HFFc6 (cell line): ENCODE data around the gene IFT81. TPM values are rescaled to one million over a fixed set of nuclear protein-coding genes. Genes with fewer than 3 reads are reported as not detected.
"Not testable (repeated sequence)": the region's sequence is repeated elsewhere in the genome, so short reads cannot be mapped to it uniquely, and the experiment has no call there.

Source experiments
- DNase-seq: peaks from one replicate; pipeline ENCODE4 v3.0.0-alpha.2; 2018
- H3K27ac Mint-ChIP-seq: 2 replicates; pipeline ENCODE4 v1.8.0; 2020; ENCODE audit warnings: mild to moderate bottlenecking, mixed read lengths
- H3K27me3 Mint-ChIP-seq: 2 replicates; pipeline ENCODE4 v1.8.0; 2021; ENCODE audit warnings: mild to moderate bottlenecking, moderate library complexity, mixed read lengths; ENCODE audit not compliant: insufficient read depth
- H3K36me3 Mint-ChIP-seq: 2 replicates; pipeline ENCODE4 v1.8.0; 2021; ENCODE audit warnings: low read depth, mixed read lengths
- H3K4me1 Mint-ChIP-seq: 2 replicates; pipeline ENCODE4 v1.8.0; 2020; ENCODE audit warnings: low read depth, mixed read lengths
- H3K4me3 Mint-ChIP-seq: 2 replicates; pipeline ENCODE4 v1.8.0; 2020; ENCODE audit warnings: mild to moderate bottlenecking, moderate library complexity, mixed read lengths
- H3K9me3 Mint-ChIP-seq: 2 replicates; pipeline ENCODE4 v1.8.0; 2020; ENCODE audit warnings: mild to moderate bottlenecking, mixed read lengths
- total RNA-seq, 6 experiments: library from RNA; stranded (reverse); fragmentation: NEBNext Ultra II Directional; extraction: Animal tissue kit (Norgen Biotek cat#: 25700); gene quantifications; 2 replicates in 1 of 6; 3 replicates in 5 of 6; pipeline ENCODE4 v1.2.3, GENCODE V29; 2021
- TF ChIP-seq, protein P1 (sequence below): fragments of 200-600 bp; sonication (generic); IDR thresholded peaks from 2 replicates; pipeline ENCODE4 v1.5.0; 2021; ENCODE audit warnings: antibody characterized with exemption, mild to moderate bottlenecking

Gene IFT81
- total RNA-seq, 6 experiments from 2014 or later, result 9.4 to 14.4 (median 12.8) TPM

- H3K4me3 Mint-ChIP-seq, result no peak overlapping the region
- no peaks in the 10 kb centered on the region for H3K27me3 Mint-ChIP-seq
- no peak overlapping the region for H3K27ac Mint-ChIP-seq
- no peak for DNase-seq
- TF ChIP-seq, protein P1, sequence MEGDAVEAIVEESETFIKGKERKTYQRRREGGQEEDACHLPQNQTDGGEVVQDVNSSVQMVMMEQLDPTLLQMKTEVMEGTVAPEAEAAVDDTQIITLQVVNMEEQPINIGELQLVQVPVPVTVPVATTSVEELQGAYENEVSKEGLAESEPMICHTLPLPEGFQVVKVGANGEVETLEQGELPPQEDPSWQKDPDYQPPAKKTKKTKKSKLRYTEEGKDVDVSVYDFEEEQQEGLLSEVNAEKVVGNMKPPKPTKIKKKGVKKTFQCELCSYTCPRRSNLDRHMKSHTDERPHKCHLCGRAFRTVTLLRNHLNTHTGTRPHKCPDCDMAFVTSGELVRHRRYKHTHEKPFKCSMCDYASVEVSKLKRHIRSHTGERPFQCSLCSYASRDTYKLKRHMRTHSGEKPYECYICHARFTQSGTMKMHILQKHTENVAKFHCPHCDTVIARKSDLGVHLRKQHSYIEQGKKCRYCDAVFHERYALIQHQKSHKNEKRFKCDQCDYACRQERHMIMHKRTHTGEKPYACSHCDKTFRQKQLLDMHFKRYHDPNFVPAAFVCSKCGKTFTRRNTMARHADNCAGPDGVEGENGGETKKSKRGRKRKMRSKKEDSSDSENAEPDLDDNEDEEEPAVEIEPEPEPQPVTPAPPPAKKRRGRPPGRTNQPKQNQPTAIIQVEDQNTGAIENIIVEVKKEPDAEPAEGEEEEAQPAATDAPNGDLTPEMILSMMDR, result no peak
- no peaks in the 10 kb centered on the region for H3K9me3 Mint-ChIP-seq
- peaks cover 18% of the 10 kb centered on the region for H3K36me3 Mint-ChIP-seq
- peaks cover 13% of the 10 kb centered on the region for H3K4me1 Mint-ChIP-seq
Measured at GRCh38 chr12:110205931-110206330, 81.8 kb downstream of the IFT81 start.

GRCh38 chr12:110211639-110212536 is 87.7 kb downstream of the IFT81 start:
- H3K4me1 Mint-ChIP-seq, result peaks cover 49% of the 10 kb centered on the region
- H3K36me3 Mint-ChIP-seq, result peaks cover 16% of the 10 kb centered on the region
- peak overlapping the region; percentile 89 for H3K27ac Mint-ChIP-seq
- H3K27me3 Mint-ChIP-seq, result not testable (repeated sequence)
- H3K4me3 Mint-ChIP-seq, result peak overlapping the region; percentile 22; the same call in 1 of the 2 replicates
- peaks cover 12% of the 10 kb centered on the region for H3K9me3 Mint-ChIP-seq
- DNase-seq, result peak; percentile 87

GRCh38 chr12:110217996-110218674 is 94.0 kb downstream of the IFT81 start:
- Mint-ChIP-seq H3K4me3 (peak overlapping the region; percentile 3; the same call in 1 of the 2 replicates), H3K27me3 (no peaks in the 10 kb centered on the region), H3K4me1 (peaks cover 52% of the 10 kb centered on the region), H3K27ac (peak overlapping the region; percentile 50), H3K9me3 (peaks cover 6% of the 10 kb centered on the region), H3K36me3 (peaks cover 16% of the 10 kb centered on the region)
- TF ChIP-seq, protein P1, result no peak
- peak; percentile 33 for DNase-seq

GRCh38 chr12:110222027-110222426 is 97.9 kb downstream of the IFT81 start:
- no peak for DNase-seq
- no peaks in the 10 kb centered on the region for H3K9me3 Mint-ChIP-seq
- H3K4me1 Mint-ChIP-seq, result peaks cover 45% of the 10 kb centered on the region
- peaks cover 9% of the 10 kb centered on the region; the same call in 1 of the 2 replicates for H3K36me3 Mint-ChIP-seq
- no peaks in the 10 kb centered on the region for H3K27me3 Mint-ChIP-seq
- 0 out of 2 replicates have a peak overlapping the region, but pooled peaks have one; percentile 26 for H3K27ac Mint-ChIP-seq
- TF ChIP-seq, protein P1, result no peak
- no peak overlapping the region for H3K4me3 Mint-ChIP-seq

GRCh38 chr12:110222433-110222832 is 98.3 kb downstream of the IFT81 start:
- 0 out of 2 replicates have a peak, but pooled peaks cover 2% of the 10 kb centered on the region for H3K27me3 Mint-ChIP-seq
- H3K4me3 Mint-ChIP-seq, result no peak overlapping the region
- H3K36me3 Mint-ChIP-seq, result peaks cover 5% of the 10 kb centered on the region; the same call in 1 of the 2 replicates
- peaks cover 41% of the 10 kb centered on the region for H3K4me1 Mint-ChIP-seq
- H3K9me3 Mint-ChIP-seq, result no peaks in the 10 kb centered on the region
- TF ChIP-seq, protein P1, result no peak
- H3K27ac Mint-ChIP-seq, result no peak overlapping the region
- DNase-seq, result no peak
